ENCODE results near the gene MAPKAPK2.
A peak's percentile ranks its signal among the peaks of the same experiment; 100 is the strongest.

MAPKAPK2 gene

GRCh38 chr1:206738370-206739366 lies 54.0 kb downstream of the MAPKAPK2 start:
- no peak for TF ChIP-seq CEBPB (IDR thresholded peaks at IDR 0.05)
- no peak for TF ChIP-seq TAF1 (IDR thresholded peaks at IDR 0.05; ENCODE audit: low read depth)
- TF ChIP-seq TCF12 (IDR thresholded peaks at IDR 0.05; ENCODE audit: low read depth) = no peak
- TF ChIP-seq TEAD4 (IDR thresholded peaks at IDR 0.05) = peak; percentile 16; the same call in 1 of the 2 replicates
- peak; percentile 37; the same call in 1 of the 2 replicates for TF ChIP-seq RAD21 (IDR thresholded peaks at IDR 0.05; ENCODE audit: low read depth)
- TF ChIP-seq CREB1 (IDR thresholded peaks at IDR 0.05; ENCODE audit: low read depth) = no peak
- no peak for TF ChIP-seq USF1 (IDR thresholded peaks at IDR 0.05)
- no peak for TF ChIP-seq MAX (IDR thresholded peaks at IDR 0.05)
- TF ChIP-seq ZBTB7A (IDR thresholded peaks at IDR 0.05; ENCODE audit: low read depth) = no peak
- no peak for TF ChIP-seq REST (IDR thresholded peaks at IDR 0.05; ENCODE audit: low read depth)

- TF ChIP-seq RAD21 (IDR thresholded peaks at IDR 0.05; ENCODE audit: low read depth) (no peak), ZBTB7A (IDR thresholded peaks at IDR 0.05; ENCODE audit: low read depth) (no peak), EP300 (IDR thresholded peaks at IDR 0.05; ENCODE audit: borderline replicate concordance) (no peak), TEAD4 (IDR thresholded peaks at IDR 0.05) (no peak), REST (IDR thresholded peaks at IDR 0.05; ENCODE audit: low read depth) (no peak), FOXM1 (IDR thresholded peaks at IDR 0.05; ENCODE audit: borderline replicate concordance, low read depth) (no peak), NFIC (IDR thresholded peaks at IDR 0.05) (no peak), CEBPB (IDR thresholded peaks at IDR 0.05) (no peak), EGR1 (IDR thresholded peaks at IDR 0.05) (no peak), YY1 (IDR thresholded peaks at IDR 0.05; ENCODE audit: low read depth) (no peak), TCF12 (IDR thresholded peaks at IDR 0.05; ENCODE audit: low read depth) (no peak), CREB1 (IDR thresholded peaks at IDR 0.05; ENCODE audit: low read depth) (no peak), MAX (IDR thresholded peaks at IDR 0.05) (no peak), USF1 (IDR thresholded peaks at IDR 0.05) (no peak), TAF1 (IDR thresholded peaks at IDR 0.05; ENCODE audit: low read depth) (no peak)
Measured at GRCh38 chr1:206739411-206740076, 54.8 kb downstream of the MAPKAPK2 start.

GRCh38 chr1:206741142-206741701 lies 56.5 kb downstream of the MAPKAPK2 start:
- TF ChIP-seq TAF1 (IDR thresholded peaks at IDR 0.05; ENCODE audit: low read depth) (no peak), REST (IDR thresholded peaks at IDR 0.05; ENCODE audit: low read depth) (no peak), FOXM1 (IDR thresholded peaks at IDR 0.05; ENCODE audit: borderline replicate concordance, low read depth) (no peak), CREB1 (IDR thresholded peaks at IDR 0.05; ENCODE audit: low read depth) (no peak), MAX (IDR thresholded peaks at IDR 0.05) (no peak), TEAD4 (IDR thresholded peaks at IDR 0.05) (no peak), YY1 (IDR thresholded peaks at IDR 0.05; ENCODE audit: low read depth) (no peak), EGR1 (IDR thresholded peaks at IDR 0.05) (no peak), USF1 (IDR thresholded peaks at IDR 0.05) (no peak), ZBTB7A (IDR thresholded peaks at IDR 0.05; ENCODE audit: low read depth) (no peak), EP300 (IDR thresholded peaks at IDR 0.05; ENCODE audit: borderline replicate concordance) (no peak), RAD21 (IDR thresholded peaks at IDR 0.05; ENCODE audit: low read depth) (no peak), CEBPB (IDR thresholded peaks at IDR 0.05) (no peak), NFIC (IDR thresholded peaks at IDR 0.05) (no peak), TCF12 (IDR thresholded peaks at IDR 0.05; ENCODE audit: low read depth) (no peak)
